OCI-LY7 (cell line): ENCODE data around the gene CREB5. TPM values are rescaled to one million over a fixed set of nuclear protein-coding genes. Genes with fewer than 3 reads are reported as not detected.

Experiments used
- BruUV-seq: library from RNA; stranded (reverse); fragments of 400-500 nt; replicated peaks from 2 replicates; lab custom pipeline; 2021; lab: Mats Ljungman, UMichigan
- CTCF ChIA-PET: fragments of 300-600 bp; sonication (Branson Sonifier 250); formaldehyde crosslinking; loops from one replicate; lab custom pipeline; 2022; ENCODE audit warnings: antibody characterized with exemption; ENCODE audit not compliant: unreplicated experiment; lab: Charles Lee
- POLR2A ChIA-PET: fragments of 300-600 bp; sonication (Branson Sonifier 250); formaldehyde crosslinking; loops from one replicate; lab custom pipeline; 2022; ENCODE audit warnings: antibody characterized with exemption; lab: Charles Lee
- DNase-seq: peaks from one replicate; pipeline ENCODE4 v3.0.0-alpha.2; 2015; ENCODE audit warnings: low spot score
- H2AFZ ChIP-seq: fragments of 200-600 bp; sonication (generic), shearing (Covaris generic); 2 replicates; pipeline ENCODE4 v1.6.1; 2014; ENCODE audit warnings: mild to moderate bottlenecking, antibody characterized with exemption, low read length, moderate library complexity
- H3K27ac ChIP-seq: fragments of 200-600 bp; sonication (generic); 2 replicates; pipeline ENCODE4 v1.5.1; 2014; ENCODE audit warnings: mixed run types, low read depth, mild to moderate bottlenecking, moderate library complexity, low read length, inconsistent platforms; ENCODE audit not compliant: poor library complexity, severe bottlenecking
- H3K36me3 ChIP-seq: fragments of 200-600 bp; sonication (generic); 2 replicates; pipeline ENCODE4 v1.6.1; 2014; ENCODE audit warnings: mild to moderate bottlenecking, antibody characterized with exemption, low read length, moderate library complexity, mixed read lengths; ENCODE audit not compliant: insufficient read depth
- H3K4me1 ChIP-seq: fragments of 200-600 bp; sonication (generic); 2 replicates; pipeline ENCODE4 v1.5.1; 2014; ENCODE audit warnings: mild to moderate bottlenecking, low read length; ENCODE audit not compliant: insufficient read depth, poor library complexity, severe bottlenecking
- H3K4me2 ChIP-seq: fragments of 200-600 bp; sonication (generic); 2 replicates; pipeline ENCODE4 v1.6.1; 2014; ENCODE audit warnings: mild to moderate bottlenecking, low read length
- H3K4me3 ChIP-seq: fragments of 200-600 bp; sonication (generic); 2 replicates; pipeline ENCODE4 v1.5.1; 2014; ENCODE audit warnings: mild to moderate bottlenecking, low read depth, low read length; ENCODE audit not compliant: poor library complexity, severe bottlenecking
- H3K79me2 ChIP-seq: fragments of 200-600 bp; sonication (generic); 2 replicates; pipeline ENCODE4 v1.6.1; 2016; ENCODE audit warnings: low read depth, mild to moderate bottlenecking, low read length, moderate library complexity, mixed read lengths; ENCODE audit not compliant: insufficient read depth
- H3K9me2 ChIP-seq: fragments of 200-600 bp; sonication (generic); 2 replicates; pipeline ENCODE4 v1.6.1; 2016; ENCODE audit warnings: mild to moderate bottlenecking, low read length, mixed read lengths; ENCODE audit not compliant: insufficient read depth
- H3K9me3 ChIP-seq: fragments of 200-600 bp; sonication (generic); 2 replicates; pipeline ENCODE4 v1.6.1; 2014; ENCODE audit warnings: mild to moderate bottlenecking, mixed run types, low read length, mixed read lengths
- H4K20me1 ChIP-seq: fragments of 200-600 bp; sonication (generic); 2 replicates; pipeline ENCODE4 v1.6.1; 2014; ENCODE audit warnings: mild to moderate bottlenecking, antibody characterized with exemption, low read length, moderate library complexity, mixed read lengths; ENCODE audit not compliant: insufficient read depth
- EZH2phosphoT487 ChIP-seq: fragments of 200-600 bp; sonication (generic); IDR thresholded peaks from 2 replicates; pipeline ENCODE4 v1.6.1; 2018; ENCODE audit warnings: low read depth, borderline replicate concordance, mild to moderate bottlenecking, mixed run types, antibody characterized with exemption, low read length, moderate library complexity, mixed read lengths
- intact Hi-C: fragments of 100-400 bp; cut with micrococcal nuclease; formaldehyde crosslinking; loops from one replicate; pipeline ENCODE4 v1.10.0; 2022; ENCODE audit not compliant: unreplicated experiment
- total RNA-seq, 2 experiments: library from RNA; depleted of rRNA in 1 of 2; stranded (reverse); fragments of >200 nt in 1 of 2; shearing (Covaris generic) in 1 of 2; gene quantifications; 2 replicates each; pipeline ENCODE4 v1.2.3, GENCODE V29; 2014 to 2022
- TF ChIP-seq, protein P1 (sequence below): fragments of 200-600 bp; sonication (generic); conservative IDR thresholded peaks from 2 replicates; pipeline ENCODE4 v1.5.1; 2014; ENCODE audit warnings: mild to moderate bottlenecking, antibody characterized with exemption, low read length, moderate library complexity, mixed read lengths

Gene CREB5
- total RNA-seq, 2 experiments from 2014 or later = 2.0 to 13.3 TPM

DNA sequence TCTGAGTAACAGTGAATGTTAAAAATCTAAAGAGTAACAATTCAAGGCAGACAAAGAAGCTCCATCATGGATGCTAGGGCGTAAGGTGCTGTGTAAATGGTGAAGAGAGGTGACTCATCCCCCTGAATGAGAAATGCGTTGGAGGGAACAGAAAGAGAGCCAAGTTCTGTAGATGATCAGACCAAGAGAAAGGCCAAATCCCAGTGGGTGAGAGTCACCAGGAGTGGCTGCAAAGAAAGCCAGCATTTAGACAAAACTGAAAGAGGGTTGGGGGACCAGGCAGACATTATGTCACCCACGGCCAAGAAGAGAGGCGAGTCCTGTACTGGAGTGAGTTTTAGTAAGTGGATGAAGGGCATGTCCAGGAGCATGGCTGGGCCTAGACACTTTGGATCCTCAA is 392.7 kb downstream of the CREB5 start:
- CTCF ChIA-PET = no interaction called here

DNA sequence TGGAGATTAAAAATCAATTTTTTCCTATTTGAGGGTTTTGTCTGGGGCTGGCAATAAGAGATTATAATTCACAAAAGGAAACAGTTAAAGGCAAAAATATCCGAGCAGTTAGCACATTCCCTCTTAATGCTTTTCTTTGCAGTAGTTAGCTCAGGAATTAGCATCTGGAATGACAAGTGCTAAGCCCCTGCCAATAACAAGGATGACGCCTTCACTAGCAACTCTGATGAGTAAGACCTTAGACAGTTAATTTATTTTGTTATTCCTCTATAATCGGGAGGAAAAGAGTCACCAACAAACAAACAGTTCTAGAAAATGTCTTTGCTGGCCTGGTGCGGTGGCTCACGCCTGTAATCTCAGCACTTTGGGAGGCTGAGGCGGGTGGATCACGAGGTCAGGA is 394.5 kb downstream of the CREB5 start:
- no TSS peak for BruUV-seq
- no peak for DNase-seq
- CTCF ChIA-PET = no interaction called here

More for the DNA sequence above, 392.7 kb downstream of the CREB5 start:
- H3K79me2 ChIP-seq = no peaks in the 10 kb centered on the region
- H4K20me1 ChIP-seq = no peaks in the 10 kb centered on the region
- no peak overlapping the region for H3K27ac ChIP-seq
- TF ChIP-seq, protein P1, sequence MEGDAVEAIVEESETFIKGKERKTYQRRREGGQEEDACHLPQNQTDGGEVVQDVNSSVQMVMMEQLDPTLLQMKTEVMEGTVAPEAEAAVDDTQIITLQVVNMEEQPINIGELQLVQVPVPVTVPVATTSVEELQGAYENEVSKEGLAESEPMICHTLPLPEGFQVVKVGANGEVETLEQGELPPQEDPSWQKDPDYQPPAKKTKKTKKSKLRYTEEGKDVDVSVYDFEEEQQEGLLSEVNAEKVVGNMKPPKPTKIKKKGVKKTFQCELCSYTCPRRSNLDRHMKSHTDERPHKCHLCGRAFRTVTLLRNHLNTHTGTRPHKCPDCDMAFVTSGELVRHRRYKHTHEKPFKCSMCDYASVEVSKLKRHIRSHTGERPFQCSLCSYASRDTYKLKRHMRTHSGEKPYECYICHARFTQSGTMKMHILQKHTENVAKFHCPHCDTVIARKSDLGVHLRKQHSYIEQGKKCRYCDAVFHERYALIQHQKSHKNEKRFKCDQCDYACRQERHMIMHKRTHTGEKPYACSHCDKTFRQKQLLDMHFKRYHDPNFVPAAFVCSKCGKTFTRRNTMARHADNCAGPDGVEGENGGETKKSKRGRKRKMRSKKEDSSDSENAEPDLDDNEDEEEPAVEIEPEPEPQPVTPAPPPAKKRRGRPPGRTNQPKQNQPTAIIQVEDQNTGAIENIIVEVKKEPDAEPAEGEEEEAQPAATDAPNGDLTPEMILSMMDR = no peak
- no peak for TF ChIP-seq EZH2phosphoT487
- H3K4me2 ChIP-seq = no peak overlapping the region
- H3K36me3 ChIP-seq = no peaks in the 10 kb centered on the region
- intact Hi-C loops = loop anchor here (5.0 kb wide), 1 partner anchor 47 kb away; no protein-coding TSS in a partner anchor
- POLR2A ChIA-PET = no interaction called here
- no peak overlapping the region for H2AFZ ChIP-seq
- no peaks in the 10 kb centered on the region for H3K9me2 ChIP-seq
- BruUV-seq = no TSS peak
- H3K9me3 ChIP-seq = no peaks in the 10 kb centered on the region
- peaks cover 8% of the 10 kb centered on the region for H3K4me1 ChIP-seq
- no peak for DNase-seq
- H3K4me3 ChIP-seq = no peak overlapping the region

More for the DNA sequence above, 394.5 kb downstream of the CREB5 start:
- H2AFZ ChIP-seq = no peak overlapping the region
- no peak overlapping the region for H3K27ac ChIP-seq
- H3K9me2 ChIP-seq = no peaks in the 10 kb centered on the region
- no peak for TF ChIP-seq EZH2phosphoT487
- TF ChIP-seq, protein P1 = no peak
- intact Hi-C loops = loop anchor here (5.0 kb wide), 1 partner anchor 45 kb away; no protein-coding TSS in a partner anchor
- H3K4me3 ChIP-seq = no peak overlapping the region
- no peaks in the 10 kb centered on the region for H3K9me3 ChIP-seq
- no peaks in the 10 kb centered on the region for H3K36me3 ChIP-seq
- no peaks in the 10 kb centered on the region for H4K20me1 ChIP-seq
- no peaks in the 10 kb centered on the region for H3K79me2 ChIP-seq
- no peak overlapping the region for H3K4me2 ChIP-seq
- peaks cover 8% of the 10 kb centered on the region for H3K4me1 ChIP-seq
- POLR2A ChIA-PET = interaction anchor here (0.7 to 0.8 kb wide), 2 partner anchors 294 to 325 kb away, joined by 3 to 4 read pairs; no protein-coding TSS in a partner anchor
